Measurements from ENCODE around the gene XCR1.

XCR1 gene

DNA sequence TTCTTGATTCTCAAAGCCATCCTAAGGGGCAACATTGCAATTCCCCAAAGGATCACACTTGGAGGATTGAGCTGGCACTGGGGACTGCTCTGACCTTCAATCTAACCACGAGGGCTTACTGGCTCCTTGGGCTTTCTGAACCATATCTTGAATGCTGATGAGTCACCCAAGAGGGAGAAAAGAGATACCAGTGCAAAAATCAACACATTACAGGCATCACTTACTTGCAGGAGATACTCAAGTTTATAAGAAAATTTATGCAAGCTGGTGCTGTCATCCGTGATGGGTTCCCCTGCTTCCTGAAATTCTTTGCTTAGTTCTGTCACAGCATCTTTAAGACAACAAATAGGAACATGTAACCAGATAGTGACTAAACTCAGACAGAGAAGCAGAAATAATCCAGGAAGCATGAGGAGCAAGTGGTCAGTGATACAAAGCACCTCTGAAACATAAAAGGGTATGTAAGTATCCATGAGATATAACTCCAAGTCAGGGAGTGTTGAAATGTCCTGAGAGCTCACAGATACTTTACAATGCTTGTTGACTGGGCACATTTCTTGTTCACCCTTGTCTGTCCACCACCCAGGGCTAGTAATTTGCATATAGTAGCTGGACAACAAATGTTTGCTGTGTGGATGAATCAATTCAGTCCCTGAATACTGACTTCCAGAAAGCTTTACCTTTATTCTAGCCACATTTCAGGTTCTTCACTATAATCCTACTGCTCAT is 45.8 kb downstream of the XCR1 start:
- DNase-seq: no peak

DNA sequence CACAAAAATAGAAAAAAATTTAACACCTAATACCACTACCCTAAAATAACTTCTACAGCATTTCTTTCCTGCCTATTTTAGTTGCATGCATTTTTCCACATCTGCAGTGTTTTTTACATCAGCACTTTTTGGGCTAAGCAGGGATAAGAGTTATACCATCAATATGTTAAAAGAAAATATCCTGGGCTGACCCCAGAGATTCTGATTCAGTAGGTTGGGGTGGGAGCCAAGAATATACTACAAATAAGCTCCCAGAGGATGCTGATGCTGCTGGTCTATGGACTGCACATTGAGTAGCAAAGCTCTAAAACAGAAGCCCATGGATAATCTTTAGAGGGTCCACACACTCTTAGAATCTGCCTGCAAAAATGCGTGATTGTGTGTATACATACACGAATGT is 46.5 kb downstream of the XCR1 start:
- no peak for DNase-seq

DNA sequence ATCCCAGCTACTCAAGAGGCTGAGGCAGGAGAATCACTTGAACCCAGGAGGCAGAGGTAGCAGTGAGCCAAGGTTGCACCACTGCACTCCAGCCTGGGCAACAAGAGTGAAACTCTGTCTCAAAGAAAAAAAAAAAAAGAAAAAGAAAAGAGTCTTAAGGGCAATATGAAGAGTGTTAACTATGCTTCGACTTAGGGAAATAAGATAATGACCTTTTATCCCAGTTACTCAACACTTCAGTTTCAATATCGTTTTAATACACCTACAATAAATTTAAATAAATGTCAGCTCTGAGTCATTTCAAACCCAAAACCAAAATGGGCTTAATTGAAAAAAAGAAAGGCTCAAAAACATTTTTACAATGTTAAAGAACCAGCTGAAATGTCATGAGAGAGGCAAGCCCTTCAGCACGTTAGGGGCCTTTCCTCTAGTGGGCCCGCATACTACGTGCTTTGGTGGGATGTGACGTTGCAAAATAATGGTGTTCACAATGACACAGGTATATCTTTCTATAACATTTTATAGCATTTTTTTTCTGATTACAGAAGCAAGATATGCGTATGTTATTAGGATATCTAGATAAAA is 47.0 kb downstream of the XCR1 start:
- DNase-seq: no peak

DNA sequence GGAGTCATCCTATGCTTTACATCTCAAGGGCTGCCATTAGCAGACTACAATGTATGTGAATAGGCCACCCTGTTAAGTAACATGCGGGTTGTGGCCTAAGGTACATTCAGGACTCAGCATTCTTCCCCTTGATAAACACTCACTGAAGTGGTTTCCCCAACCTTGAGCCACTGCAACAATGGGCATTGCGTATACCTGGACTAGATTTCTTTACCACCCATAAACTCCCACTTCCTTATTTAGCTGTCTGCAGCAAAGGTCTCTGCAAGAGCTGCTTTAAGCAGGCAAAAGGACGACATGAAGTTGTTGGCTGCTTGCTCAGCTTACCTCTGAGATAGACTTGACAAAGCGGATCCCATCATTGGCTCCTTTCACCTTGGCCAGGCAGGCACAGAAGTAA is 47.9 kb downstream of the XCR1 start:
- DNase-seq: no peak

DNA sequence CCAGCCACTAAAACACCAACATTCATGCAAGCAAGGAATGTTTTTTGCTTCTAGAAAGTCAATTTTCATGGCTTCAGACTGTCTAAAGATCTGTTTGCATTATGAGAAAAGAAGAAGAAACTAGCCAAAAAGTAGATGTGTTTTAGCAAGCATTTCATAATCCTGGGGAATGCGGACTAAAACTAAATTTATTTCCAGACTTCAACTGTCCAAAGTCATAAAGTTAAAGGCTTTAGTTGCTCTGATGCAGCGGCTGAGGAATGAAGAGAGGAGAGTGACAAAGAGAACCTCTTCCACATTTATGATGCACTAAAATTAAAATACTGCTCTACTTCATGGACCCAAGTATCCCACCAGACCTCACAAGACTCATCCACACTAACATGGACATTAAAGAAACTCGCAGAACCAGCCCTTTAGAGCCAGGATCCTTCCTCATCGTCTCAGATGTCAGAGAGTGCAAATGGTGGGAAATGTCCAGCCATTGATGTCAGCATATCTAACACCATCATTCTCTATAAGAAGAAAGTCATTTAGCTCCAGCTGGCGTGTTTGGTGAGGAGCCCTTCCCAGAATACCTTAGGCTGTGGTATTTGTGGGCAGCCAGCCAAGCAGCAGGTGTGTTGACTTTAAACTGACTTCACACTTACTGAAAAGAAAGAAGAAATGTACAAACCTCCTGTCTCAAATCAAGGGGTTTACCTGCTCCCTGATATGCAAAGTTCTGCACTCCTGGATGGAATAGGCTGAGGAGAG is 49.1 kb downstream of the XCR1 start:
- DNase-seq: no peak

DNA sequence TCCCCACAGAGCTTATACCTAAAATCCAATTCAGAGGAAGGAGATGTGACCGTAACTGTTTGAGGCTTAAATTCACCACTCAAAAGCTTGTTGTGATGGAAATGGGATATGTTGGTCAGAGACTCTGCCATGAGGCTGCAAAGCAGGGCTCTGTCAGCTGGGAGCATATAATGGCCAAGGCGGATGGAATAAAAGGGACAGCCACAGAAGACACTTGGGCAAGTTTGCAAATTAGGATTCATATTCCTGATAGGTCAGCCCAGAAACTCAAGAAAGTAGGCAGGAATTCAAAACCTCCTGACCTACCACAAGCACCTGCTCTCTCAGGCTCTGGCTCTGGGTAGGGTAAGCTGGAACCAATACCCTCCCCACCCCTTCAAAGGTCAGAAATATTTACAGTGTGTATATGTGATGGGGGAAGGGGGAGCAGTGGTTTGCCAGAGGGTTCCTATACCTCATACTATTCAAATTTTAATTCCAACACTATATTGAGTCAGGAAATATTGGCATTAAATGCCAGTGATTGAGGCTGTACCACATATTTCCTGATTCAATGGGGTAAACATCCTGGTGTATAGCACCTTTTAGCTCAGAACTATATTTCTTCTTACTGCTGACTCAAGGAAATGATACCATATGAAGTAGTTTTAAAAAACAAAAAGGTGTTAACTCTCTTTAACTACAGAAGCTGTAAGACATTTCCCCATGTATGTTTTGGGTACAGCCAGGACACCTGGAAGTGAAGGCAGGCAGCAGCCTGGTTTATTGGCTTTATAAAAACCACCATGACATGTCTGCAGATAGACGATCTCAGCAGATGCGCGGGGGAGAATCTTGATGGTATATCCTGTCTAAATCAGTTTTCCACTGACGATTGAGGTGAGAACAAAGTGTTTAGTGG is 50.8 kb downstream of the XCR1 start:
- no peak for DNase-seq

DNA sequence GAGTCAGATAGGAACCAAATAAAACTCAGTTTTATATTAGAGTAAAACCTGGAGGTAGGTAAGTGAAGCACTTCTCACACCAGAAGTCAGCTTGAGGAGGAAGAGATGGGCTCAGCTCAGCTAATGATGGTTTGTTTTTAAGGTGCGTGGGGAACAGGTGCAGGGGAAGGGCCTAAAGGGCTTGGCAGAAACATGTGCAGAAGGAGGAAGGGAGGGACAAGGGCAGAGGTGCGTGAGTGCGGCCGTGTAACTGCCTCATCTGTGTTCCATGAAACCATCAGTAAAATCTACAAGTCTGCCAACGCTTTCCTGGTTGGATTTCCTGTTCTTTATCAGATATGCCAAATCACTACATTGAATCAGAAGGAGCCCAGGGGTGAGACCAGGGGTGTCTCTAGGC is 51.6 kb downstream of the XCR1 start:
- DNase-seq: no peak

DNA sequence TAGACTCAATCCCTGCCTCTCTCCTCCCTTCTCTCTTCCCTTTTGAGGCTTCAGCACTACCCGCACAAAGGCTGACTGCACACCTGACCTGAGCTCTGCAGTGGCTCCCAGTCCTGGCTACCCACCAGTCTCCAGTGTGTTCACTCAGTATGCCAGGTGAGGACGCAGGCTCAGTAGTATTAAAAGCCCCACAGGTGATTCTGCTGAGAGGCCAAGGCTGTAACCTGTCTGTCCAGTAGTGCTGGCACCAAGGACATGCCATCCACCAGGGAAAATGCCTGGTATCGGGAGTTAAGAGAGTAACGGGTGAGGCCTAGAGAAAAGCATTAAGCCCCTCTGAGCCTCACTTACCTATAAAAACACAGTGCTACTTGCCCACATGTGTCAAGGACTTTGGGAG is 52.6 kb downstream of the XCR1 start:
- no peak for DNase-seq

DNA sequence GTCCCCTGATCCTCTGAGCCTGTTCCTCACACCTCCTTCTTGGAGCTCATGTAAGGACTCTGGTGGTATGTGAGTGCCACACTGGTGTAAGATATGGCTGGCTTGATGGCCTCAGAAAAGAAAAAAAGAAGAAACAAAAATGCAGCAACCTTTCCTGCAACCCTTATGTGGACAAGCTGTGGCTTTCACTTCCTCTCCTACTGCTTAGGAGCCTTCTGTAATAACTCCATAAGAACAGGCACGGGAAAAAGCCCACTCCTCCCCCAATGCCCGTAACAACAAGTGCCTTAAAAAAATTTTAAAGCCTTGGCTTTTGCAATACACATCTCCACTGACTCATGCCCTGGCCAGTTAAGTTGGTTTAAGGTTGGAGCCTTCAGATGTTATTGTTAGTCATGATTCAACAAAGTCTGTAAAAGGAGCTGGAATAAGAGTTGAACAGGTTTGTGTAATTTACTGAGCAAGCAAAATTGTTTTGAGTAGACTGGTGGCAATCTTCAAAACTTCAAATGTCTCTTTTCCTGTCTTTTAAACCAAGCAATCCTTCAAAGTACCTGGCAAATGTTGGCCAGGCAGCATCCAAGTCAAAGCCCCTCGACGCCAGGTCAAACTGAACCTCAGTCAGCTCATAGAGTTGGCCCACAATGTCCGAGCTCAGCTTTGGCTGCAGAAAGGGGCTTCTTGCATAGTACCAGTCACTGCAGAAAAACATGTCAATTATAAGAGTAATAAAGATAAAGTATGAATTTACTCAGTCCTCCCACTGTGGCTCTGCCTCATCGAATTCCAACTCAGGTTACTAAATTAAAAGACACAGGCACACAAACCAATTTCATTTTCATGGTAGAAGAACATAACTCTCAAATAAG is 54.5 kb downstream of the XCR1 start:
- DNase-seq: no peak

DNA sequence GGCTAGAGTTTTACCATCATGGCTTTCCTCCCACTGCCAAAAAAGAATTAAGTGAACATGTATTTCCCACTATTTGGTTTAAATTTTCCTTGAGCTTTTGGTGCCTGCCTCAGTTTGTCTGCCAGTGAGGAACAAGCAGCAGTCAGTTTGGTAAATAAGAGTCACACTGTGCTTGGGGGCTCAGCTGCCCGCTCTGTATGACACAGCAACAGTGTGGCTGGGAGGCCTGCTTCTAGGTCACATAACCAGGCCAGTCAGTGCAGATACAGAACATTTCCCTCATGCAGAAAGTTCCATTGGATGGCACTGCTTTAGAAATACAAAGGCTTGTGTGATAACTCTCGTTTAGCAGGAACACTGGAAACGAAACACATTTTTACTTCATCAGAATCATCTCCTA is 57.3 kb downstream of the XCR1 start:
- no peak for DNase-seq

DNA sequence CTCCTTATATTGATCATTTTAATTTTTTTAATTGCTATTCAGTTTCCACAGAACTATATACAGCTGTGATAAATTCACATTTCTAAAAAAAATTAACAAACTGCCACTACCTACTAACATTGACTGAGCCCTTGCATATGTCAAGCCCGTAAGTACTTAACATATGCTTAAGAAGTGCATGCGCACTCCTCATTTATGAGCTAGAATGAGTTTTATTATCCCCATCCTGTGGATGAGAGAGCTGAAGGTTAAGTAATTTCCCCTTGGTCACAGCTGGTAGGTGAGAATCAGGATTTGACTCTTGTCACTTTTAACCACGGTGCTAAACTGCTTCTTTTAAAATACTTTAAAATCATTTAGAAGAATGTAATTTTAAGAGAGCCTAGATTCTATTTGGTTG is 58.2 kb downstream of the XCR1 start:
- DNase-seq: no peak

DNA sequence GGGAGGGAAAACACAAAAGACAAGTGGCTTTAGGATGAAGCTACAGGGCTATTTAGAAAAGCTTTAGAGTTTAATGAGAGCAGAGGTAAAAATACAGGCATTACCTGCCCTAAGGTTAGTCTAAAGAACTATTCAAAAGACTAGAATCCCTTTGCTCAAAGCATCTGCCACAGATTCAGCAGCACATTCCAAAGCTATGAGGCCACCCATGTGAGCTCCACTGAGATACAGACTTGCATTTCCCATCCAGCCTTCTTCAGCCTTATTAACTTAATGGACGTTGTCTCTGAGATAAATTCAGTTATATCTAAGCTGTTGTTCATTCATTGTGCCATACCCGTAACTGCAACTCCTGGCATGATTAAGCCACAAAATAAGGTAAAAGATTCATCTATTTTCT is 58.6 kb downstream of the XCR1 start:
- no peak for DNase-seq

DNA sequence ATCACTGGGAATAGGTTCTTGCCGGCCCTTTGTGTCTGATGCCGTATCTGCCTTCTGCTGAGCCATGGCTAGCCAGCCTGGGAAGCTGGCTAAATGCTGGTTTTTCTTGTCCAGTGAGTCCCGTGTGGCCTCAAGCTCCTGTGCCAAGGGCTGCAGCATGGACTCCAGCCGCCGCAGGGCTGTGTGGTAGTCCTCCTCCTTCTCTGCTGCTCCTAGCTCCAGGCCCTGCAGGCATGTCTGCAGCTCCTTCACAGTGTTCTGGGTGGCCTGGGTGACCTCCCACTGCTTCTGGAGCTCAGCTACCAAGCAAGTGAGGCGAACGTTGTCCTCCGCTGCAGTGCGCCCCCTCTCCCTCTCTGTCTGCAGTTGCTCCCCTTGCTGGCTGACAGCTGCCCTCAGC is 59.1 kb downstream of the XCR1 start:
- DNase-seq: no peak

DNA sequence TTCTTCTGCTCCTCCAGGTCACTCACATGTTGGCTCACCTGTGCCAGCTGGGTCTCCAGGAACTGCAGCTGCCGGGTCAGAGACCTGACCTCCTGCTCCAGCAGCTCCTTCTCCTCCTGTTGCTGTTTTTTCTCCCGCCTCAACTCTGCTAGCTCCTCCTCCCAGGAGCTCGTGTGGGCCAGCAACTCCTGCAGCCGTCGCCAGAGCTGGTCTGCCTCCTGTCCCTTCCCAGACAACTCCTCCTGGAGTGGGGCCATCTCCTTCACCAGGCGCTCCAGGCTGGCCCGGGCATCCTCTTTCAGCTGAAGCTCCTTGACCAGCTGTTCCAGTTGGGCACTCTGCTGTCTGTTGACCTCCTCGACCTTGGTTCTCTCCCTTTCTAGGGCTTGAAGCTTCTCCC is 59.6 kb downstream of the XCR1 start:
- DNase-seq: no peak
